HG03442 (cell line): ENCODE measurements around the gene ITGA5.
"Not testable (repeated sequence)": the region's sequence is repeated elsewhere in the genome, so short reads cannot be mapped to it uniquely, and the experiment has no call there.

Experiments used
- ATAC-seq: cut with Tn5 transposase; IDR thresholded peaks from one replicate; pipeline ENCODE4 v1.9.1; 2021; ENCODE audit warnings: mild to moderate bottlenecking, moderate library complexity; ENCODE audit not compliant: unreplicated experiment

Gene ITGA5

GRCh38 chr12:54356228-54356627 is 62.8 kb downstream of the ITGA5 start:
- ATAC-seq = no peak

GRCh38 chr12:54355104-54355815 is 63.8 kb downstream of the ITGA5 start:
- ATAC-seq = no peak

- ATAC-seq = not testable (repeated sequence)
Measured at GRCh38 chr12:54354271-54354670, 64.8 kb downstream of the ITGA5 start.

- ATAC-seq = no peak
Measured at GRCh38 chr12:54352891-54353874, 65.9 kb downstream of the ITGA5 start.

GRCh38 chr12:54352022-54352531 is 67.0 kb downstream of the ITGA5 start:
- no peak for ATAC-seq

- ATAC-seq = no peak
Measured at GRCh38 chr12:54351341-54351740, 67.7 kb downstream of the ITGA5 start.

GRCh38 chr12:54350743-54351142 is 68.3 kb downstream of the ITGA5 start:
- ATAC-seq = no peak

GRCh38 chr12:54349679-54350078 is 69.4 kb downstream of the ITGA5 start:
- no peak for ATAC-seq

GRCh38 chr12:54349036-54349435 is 70.0 kb downstream of the ITGA5 start:
- ATAC-seq = no peak
